HG03354 (cell line): Measurements from ENCODE around the gene TARP.

ENCODE experiments used
- ATAC-seq: cut with Tn5 transposase; IDR thresholded peaks from one replicate; pipeline ENCODE4 v1.9.1; 2021; ENCODE audit warnings: mild to moderate bottlenecking; ENCODE audit not compliant: unreplicated experiment, poor library complexity, severe bottlenecking

Gene TARP

GRCh38 chr7:38273286-38273995, at the start of gene TARP:
Gene TARP (minus strand): TSS chr7:38273636.
- no peak for ATAC-seq

GRCh38 chr7:38323156-38323555, 49.7 kb upstream of the TARP start:
- ATAC-seq: no peak

GRCh38 chr7:38322461-38322860, 49.0 kb upstream of the TARP start:
- ATAC-seq: no peak

- no peak for ATAC-seq
Observed at GRCh38 chr7:38321967-38322366, 48.5 kb upstream of the TARP start.

- no peak for ATAC-seq
Observed at GRCh38 chr7:38321515-38321944, 48.1 kb upstream of the TARP start.

- ATAC-seq: no peak
Observed at GRCh38 chr7:38321050-38321449, 47.6 kb upstream of the TARP start.

GRCh38 chr7:38319873-38320272, 46.4 kb upstream of the TARP start:
- ATAC-seq: no peak

- ATAC-seq: peak; percentile 82
Observed at GRCh38 chr7:38318803-38319416, 45.5 kb upstream of the TARP start.

GRCh38 chr7:38318241-38318640, 44.8 kb upstream of the TARP start:
- no peak for ATAC-seq

- no peak for ATAC-seq
Observed at GRCh38 chr7:38317515-38317914, 44.1 kb upstream of the TARP start.

- no peak for ATAC-seq
Observed at GRCh38 chr7:38316733-38317360, 43.4 kb upstream of the TARP start.

GRCh38 chr7:38315410-38315809, 42.0 kb upstream of the TARP start:
- no peak for ATAC-seq

GRCh38 chr7:38312821-38313220, 39.4 kb upstream of the TARP start:
- no peak for ATAC-seq

- ATAC-seq: peak; percentile 67
Observed at GRCh38 chr7:38311329-38311937, 38.0 kb upstream of the TARP start.

- ATAC-seq: no peak
Observed at GRCh38 chr7:38310591-38311101, 37.2 kb upstream of the TARP start.

GRCh38 chr7:38309555-38309954, 36.1 kb upstream of the TARP start:
- ATAC-seq: no peak

- ATAC-seq: no peak
Observed at GRCh38 chr7:38308140-38308539, 34.7 kb upstream of the TARP start.

- no peak for ATAC-seq
Observed at GRCh38 chr7:38307640-38308039, 34.2 kb upstream of the TARP start.

- no peak for ATAC-seq
Observed at GRCh38 chr7:38306914-38307313, 33.5 kb upstream of the TARP start.

GRCh38 chr7:38306171-38306570, 32.7 kb upstream of the TARP start:
- ATAC-seq: no peak
